ENCODE data around the gene CERS5.
"Not testable (repeated sequence)": the region's sequence is repeated elsewhere in the genome, so short reads cannot be mapped to it uniquely, and the experiment has no call there.

Gene CERS5

DNA sequence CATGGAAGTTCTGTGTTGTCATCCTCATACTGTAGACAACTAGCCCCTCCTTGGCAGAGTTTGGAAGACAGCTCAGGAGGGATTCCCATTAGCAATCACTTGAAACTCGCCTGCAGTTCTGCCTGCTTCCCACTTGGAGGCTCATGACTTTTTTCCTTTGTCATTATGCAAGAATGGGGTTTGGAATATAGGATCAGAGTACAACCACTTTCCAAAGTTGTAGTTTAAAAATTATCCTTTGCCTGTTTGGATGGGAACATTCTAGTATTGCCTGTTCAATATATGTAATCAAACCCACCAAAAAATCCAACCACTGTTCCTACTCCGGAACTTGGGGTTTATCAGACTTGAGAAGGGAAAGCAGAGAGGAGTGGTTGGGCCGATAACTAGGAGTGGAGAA lies 65.5 kb downstream of the CERS5 start:
- DNase-seq: no peak

DNA sequence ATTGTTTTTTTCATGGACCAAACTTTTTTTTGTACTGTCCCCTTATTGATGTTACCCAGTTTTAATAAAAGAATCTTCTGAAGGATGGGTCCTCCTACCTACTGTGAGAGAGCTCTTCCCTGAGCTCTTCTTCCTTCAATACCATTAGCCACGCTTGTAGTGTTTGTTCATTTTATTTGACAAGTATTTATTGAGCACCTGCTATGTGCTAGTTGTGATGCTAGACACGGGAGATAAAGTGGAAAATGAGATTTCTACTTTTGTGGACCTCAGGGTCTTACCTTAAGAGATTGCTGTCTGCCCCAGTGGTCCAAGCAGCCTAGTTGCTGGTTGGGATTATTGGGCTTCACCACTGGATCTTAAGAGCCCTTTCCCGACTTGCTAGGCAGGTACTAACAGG lies 66.6 kb downstream of the CERS5 start:
- DNase-seq: no peak

DNA sequence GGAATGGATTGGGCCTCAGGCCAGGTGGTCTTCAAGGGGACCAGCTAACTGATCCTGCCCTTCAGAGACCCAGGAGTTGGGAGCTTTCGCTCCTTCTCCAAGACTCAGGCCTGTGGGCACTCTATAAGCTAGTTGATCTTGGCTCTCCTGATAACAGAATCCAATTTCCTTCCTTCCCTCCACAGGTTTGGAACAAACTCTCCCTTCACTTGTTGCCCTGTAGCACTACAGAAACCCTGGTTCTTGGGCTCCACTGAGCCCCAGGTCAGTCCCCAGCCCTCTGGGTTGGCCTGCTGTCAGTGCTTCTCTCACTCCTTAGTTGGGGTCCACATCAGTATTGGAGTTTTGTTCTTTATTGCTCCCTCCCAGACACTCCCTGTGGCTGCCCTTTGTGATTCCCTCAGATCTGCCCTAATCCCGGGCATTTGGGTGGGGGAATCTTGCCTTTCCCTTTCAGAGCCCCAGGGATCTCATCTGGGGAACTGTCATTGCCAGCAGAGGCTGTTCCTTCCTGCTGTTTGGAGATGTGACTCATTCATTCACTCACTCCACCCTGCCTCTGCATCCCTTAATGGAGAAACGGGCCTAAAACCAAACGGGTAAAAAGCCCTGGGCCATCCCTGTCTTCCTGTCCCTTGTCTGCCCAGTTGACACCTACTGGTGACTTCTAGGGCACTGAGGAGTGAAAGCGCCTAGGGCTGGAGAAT lies 67.7 kb downstream of the CERS5 start:
- no peak for DNase-seq

DNA sequence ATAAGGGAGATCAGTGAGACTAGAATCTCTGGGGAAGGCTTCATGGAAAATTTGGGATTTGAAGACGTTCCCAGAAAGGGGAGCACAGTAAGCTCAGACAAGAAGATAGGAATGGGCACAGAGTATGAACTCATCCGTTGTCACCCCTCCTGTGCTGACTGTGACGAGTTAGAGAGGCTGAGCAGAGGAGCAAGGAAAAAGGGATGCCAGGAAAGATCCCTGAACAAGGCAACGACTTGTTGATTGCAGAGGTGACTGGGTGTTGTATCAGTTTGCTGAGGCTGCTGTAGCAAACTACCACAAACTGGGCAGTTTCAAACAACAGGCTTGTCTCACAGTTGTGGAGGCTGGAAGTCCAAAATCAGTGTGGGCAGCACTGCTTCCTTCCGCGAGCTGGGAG lies 69.2 kb downstream of the CERS5 start:
- DNase-seq: no peak

DNA sequence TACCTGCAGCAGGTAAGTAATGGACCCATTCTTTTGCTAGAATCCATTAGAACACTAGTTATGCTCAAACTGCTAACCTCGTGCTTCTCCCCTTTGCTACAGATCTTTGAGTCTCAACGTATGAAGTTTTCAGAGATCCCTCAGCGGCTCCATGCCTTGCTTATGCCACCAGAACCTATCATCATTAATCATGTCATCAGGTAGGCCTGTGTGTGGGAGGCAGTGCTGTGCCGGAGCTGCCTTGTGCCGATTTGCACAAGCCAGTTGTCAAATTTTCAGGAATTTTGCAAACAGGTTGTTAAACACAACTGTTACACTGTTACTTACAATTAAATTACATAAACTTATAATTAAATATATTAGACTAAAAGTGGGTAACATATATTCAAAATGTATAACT lies 76.8 kb downstream of the CERS5 start:
- no peak for DNase-seq

DNA sequence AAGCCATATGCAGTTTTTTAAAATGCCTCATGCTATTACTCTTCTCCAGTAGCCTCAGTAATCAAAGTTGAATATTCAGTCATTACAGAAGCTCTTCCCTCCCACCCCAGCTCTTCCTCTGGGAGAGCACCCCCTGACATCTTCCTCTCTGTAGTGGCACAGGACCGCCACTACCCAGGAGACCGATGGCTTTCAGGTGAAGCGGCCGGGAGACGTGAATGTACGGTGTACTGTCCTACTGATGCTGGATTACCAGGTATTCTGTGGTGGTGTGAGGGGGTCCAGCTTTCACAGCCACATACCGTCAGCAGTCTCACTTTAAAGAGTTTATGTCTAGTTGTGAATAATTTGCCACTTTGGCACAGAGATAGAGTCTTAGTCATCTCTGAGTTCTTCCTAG lies 77.4 kb downstream of the CERS5 start:
- DNase-seq: no peak

DNA sequence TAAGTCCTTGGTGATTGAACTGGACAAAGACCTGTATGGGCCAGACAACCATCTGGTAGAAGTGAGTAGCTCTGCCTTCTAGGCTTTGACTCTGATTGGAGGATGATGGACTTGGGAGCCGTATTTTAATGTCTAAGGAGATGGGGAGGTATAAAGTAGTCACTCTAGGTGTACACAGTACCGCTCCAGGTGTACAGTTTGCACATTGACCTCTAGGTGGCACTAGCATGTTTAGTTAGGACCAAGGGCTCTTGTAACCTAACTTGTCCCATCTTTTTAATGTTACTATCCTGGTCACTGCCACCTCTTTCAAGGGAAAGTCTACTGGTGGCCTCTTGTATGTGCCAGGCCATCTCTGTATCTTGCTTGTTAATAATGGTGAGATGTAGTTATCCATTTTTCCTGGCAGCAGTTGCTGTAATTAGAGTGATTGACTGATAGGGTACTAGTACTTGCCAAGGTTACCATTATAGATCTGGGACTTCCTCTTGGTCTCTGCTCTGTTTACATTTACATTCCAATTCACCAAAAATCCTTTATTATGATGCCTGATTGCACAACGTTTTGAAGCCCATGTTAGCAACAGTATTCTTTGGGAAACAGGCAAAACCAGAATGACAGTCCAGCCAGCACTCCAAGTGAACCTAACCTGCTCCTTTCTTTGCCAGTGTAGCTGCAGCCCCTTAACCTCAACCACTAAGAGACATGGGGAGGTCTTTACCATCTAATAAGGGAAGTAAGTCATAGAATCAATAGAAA lies 78.4 kb downstream of the CERS5 start:
- DNase-seq: peak; percentile 76

DNA sequence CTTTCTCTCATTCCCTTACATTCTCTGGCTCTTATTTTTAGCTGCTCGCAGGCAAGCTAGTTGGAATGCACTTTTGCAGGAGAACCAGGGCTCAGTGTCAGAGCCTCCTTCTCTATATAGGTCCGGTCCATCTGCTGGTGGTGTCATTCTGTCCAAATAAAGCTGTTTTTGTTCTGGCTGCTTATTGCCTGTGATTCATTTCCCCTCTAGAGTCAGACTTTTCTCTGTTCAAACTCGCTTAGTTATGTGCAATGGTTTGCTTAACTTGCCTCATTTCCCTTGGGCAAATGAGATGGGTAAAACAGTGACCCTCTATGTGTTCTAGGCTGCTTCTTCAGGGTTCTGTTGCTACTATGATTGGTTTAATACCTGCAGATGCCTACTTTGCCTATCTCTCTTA lies 79.2 kb downstream of the CERS5 start:
- no peak for DNase-seq

DNA sequence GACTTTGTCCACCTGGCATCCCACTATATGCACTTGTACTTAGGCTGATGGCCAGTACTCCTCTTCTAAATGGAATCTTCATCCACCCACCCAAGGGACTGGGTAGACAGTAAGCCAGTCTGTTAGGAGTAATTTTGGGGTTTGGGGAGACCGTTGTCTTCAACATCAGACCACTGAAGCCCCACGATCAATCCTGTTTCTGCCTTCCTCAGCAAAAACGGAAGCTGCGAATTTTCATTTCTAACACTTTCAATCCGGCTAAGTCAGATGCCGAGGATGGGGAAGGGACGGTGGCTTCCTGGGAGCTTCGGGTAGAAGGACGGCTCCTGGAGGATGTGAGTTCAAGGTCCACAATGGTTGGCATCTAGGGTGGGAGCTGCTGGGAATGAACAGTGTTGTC lies 80.0 kb downstream of the CERS5 start:
- no peak for DNase-seq

DNA sequence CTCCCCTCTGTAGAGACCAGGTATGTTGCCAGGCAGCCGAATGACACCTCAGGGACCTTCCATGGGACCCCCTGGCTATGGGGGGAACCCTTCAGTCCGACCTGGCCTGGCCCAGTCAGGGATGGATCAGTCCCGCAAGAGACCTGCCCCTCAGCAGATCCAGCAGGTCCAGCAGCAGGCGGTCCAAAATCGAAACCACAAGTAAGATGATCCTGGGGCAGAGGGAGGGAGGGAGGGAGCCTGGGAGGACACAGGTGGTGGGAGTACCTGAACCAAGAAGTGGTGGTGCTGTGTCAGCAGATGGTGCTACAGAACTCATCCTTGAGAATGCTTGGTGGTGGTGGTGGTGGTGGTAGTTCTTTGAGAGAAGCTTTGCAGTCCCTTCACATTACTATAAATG lies 81.0 kb downstream of the CERS5 start:
- no peak for DNase-seq

DNA sequence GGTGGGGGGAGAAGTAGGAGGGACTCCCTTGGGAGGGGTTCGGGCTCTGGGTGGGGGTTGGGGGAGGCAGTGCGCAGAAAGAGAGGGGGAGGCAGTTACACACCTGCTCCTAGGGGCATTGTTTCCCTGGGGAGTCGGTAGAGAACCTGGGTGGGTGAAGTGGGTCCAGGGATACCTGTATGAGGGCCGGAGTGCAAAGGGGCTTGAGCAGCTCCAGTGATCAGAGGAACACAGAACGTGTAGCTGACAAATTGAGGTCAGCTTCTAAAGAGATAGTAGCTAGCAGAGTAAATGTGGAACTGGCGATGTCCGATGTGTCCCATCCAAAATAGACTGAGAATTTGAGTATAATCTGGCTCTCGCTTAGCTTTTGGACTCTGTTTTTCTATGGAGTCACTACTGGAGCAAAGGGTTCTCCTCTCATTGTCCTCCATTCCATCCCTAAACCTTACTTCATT lies 81.5 kb downstream of the CERS5 start:
- DNase-seq: no peak

DNA sequence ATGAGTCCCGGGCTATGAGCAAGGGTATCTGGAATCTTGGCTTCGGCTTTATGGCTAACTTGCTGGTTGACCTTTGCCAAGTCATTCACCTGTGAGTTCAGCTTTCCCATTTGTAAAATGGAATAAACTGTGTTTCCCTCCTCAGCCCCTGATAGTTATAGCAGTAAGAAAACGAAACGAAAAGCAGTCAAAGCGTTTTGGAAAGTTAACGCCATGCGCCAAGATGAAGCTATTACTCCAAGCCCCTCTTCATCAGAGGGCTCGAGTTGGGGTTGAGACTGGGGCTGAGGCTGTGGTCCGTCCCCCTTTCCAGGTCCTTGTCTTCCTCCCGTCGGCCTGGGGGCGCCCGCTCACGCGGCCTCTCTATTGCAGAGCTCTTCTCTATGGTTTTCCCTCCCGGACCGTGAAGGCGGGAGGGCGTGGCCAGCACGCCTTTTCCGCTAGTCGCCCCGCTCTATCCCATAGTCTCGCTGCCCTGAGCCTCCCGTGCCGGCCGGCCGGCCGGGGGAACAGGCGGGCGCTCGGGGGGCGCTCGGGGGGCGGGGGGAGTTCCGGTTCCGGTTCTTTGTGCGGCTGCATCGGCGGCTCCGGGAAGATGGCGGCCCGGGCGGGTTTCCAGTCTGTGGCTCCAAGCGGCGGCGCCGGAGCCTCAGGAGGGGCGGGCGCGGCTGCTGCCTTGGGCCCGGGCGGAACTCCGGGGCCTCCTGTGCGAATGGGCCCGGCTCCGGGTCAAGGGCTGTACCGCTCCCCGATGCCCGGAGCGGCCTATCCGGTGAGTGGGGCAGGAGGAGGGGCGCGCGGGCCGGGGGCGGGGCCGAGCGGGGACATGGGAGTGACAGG lies 82.2 kb downstream of the CERS5 start, which contains the start of gene SMARCD1:
Gene SMARCD1 (plus strand): TSS at position 568 of the 840 bp plus-strand sequence. CDS start 28 bp downstream, at position 596.
- DNase-seq: peak; percentile 91

DNA sequence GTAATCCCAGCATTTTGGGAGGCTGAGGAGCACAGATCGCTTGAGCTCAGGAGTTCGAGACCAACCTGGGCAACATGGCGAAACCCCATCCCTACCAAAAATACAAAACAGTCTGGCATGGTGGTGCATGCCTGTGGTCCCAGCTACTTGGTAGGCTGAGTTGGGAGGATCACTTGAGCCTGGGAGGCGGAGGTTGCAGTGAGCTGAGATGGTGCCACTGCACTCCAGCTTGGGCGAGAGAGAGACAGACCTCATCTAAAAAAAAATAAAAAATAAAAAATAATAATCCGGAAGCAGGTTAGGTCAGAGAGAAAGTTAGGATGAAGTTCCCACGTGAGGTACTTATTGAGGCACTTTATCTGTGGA lies 82.8 kb downstream of the CERS5 start:
- not testable (repeated sequence) for DNase-seq

DNA sequence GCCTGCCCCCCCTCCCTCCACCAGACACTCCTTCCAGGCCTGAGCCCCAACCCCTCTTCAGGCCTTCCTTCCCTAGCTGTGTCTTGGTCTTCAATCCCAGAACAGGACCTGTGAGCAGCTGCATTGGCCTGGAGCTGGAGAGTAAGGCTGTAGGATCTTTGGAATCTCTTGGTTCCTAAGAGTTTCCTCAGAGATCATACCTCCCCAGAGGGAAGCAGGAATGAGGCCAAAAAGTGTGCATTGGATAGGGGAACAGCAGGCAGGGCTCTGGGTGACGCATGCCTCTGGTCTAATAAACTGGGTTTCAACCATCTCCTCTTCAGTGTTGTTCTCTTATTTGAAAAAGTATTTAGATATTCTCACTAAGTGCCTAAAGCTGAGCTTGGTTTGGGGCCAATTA lies 83.9 kb downstream of the CERS5 start:
- no peak for DNase-seq

DNA sequence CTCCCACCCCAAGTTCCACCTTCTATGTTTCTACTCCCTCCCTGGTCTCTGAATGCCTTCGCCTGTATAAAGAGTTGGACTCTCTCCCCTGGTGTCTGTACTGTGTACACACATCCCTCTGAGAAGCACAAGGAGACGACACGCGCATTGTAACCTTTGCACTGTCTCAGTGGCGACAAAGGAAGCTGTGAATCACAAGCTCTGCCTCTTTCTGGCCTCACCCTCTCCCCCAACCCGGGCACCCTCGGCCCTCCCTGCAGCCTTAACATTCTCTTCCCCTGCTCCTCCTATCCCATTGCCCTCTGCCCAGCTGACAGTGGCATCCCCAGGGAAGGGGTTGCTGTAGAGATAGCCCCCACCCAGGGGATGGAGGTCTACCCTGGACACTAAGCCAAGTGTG lies 84.5 kb downstream of the CERS5 start:
- no peak for DNase-seq

DNA sequence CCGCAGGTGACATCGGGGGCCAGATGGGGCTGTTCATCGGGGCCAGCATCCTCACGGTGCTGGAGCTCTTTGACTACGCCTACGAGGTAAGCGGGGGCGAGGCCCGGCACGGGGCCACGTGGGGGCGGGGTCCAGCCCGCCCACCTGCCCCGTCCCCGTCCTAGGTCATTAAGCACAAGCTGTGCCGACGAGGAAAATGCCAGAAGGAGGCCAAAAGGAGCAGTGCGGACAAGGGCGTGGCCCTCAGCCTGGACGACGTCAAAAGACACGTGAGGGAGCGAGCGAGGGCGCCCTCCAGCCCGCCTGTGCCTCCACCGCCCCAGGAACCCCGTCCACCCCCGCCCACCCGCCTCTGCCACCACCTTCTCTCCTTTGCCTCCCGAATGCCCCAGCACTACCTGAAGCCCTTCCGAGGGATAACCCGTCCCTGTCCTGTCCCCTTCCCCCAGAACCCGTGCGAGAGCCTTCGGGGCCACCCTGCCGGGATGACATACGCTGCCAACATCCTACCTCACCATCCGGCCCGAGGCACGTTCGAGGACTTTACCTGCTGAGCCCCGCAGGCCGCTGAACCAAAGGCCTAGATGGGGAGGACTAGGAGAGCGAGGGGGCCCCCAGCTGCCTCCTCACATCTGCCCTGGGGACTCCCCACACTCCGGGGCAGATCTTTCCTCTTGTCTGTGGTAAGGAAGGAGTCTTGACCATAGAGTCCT lies 85.9 kb downstream of the CERS5 start:
- DNase-seq: no peak

DNA sequence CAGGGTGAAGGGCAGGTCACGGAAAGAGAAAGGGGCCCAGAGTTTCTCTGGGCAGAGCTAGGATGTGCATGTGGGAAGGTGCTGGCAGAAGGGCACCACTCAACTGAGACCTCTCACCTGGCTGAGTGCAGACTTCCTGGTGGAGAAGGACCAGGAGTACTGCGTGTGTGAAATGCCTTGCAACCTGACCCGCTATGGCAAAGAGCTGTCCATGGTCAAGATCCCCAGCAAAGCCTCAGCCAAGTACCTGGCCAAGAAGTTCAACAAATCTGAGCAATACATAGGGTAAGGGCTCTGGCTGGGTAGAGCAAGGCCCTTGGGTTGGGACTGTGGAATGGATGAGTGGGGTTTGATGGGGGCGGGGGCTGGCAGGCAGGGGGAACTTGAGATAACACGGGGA lies 87.4 kb downstream of the CERS5 start:
- no peak for DNase-seq

Data from CD4-positive, alpha-beta T cell treated with Interleukin-17A for 1 hour (primary cell).